Measurements from ENCODE around the gene ZNF234. TPM values are rescaled to one million over a fixed set of nuclear protein-coding genes. Genes with fewer than 3 reads are reported as not detected.
"Not testable (repeated sequence)": the region's sequence is repeated elsewhere in the genome, so short reads cannot be mapped to it uniquely, and the experiment has no call there.

Gene ZNF234
- total RNA-seq, 2 donors from 2014 or later = 6.4 to 8.7 TPM

DNA sequence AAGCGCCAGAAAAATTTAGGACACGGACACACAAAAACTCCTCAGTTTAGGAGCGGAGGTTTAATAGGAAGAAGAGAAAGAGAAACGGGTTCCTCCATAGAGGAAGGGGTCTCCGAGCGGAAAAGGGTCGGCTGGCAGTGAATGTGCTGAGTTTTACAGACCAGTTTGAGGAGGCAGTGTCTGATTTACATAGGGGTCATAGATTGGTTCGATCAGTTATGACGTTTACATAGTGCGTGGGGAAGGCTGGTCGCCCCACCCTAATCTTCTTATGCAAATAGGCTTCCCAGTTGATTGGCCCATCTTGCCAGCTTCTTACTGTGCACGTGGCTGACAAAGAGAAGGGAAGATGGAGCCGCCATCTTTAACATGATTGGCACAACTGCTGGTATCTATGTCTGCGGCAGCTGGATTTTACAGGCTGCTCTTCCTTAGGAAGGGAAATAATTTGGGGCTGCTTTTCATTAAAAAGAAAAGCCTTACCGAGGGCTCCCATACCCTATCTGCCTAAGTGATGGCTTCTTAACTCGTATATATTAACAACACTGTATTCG is 29.4 kb upstream of the ZNF234 start:
- Histone ChIP-seq H3K27me3 (replicated peaks; ENCODE audit: insufficient read depth) (no peaks in the 10 kb centered on the region), H3K36me3 (peaks cover 17% of the 10 kb centered on the region), H3K27ac (no peak overlapping the region), H3K4me1 (ENCODE audit: control insufficient read depth in 1 of 2, low read depth in 2 of 2) (peaks cover 14 to 22% of the 10 kb centered on the region in 2 donors), H3K4me3 (peak overlapping the region; percentile 91), H3K9me3 (peaks cover 48% of the 10 kb centered on the region)
- DNase-seq (ENCODE audit: low spot score) (no peak), ATAC-seq (ENCODE audit: insufficient number of reproducible peaks, low FRiP score, low read depth) (no peak)
- TF ChIP-seq CTCF (IDR thresholded peaks at IDR 0.05) = no peak

GRCh38 chr19:44112802-44113137 is 28.6 kb upstream of the ZNF234 start:
- H3K27me3 ChIP-seq (replicated peaks; ENCODE audit: insufficient read depth) = no peaks in the 10 kb centered on the region
- peaks cover 40% of the 10 kb centered on the region for H3K9me3 ChIP-seq
- H3K4me3 ChIP-seq = peak overlapping the region; percentile 91
- peaks cover 13% of the 10 kb centered on the region for H3K36me3 ChIP-seq
- no peak for DNase-seq (ENCODE audit: low spot score)
- H3K27ac ChIP-seq = peak overlapping the region; percentile 45 to 66
- peaks cover 14 to 22% of the 10 kb centered on the region in 2 donors for H3K4me1 ChIP-seq (ENCODE audit: control insufficient read depth in 1 of 2, low read depth in 2 of 2)
- no peak for ATAC-seq (ENCODE audit: insufficient number of reproducible peaks, low FRiP score, low read depth)
- no peak for TF ChIP-seq CTCF (IDR thresholded peaks at IDR 0.05)

GRCh38 chr19:44113138-44113783 is 28.1 kb upstream of the ZNF234 start, which contains the start of gene ZNF225:
TSS of gene ZNF225 (plus strand) at chr19:44113399. CDS start at chr19:44115828, 2,429 bp downstream.
- Histone ChIP-seq H3K27me3 (replicated peaks; ENCODE audit: insufficient read depth) (no peaks in the 10 kb centered on the region), H3K9me3 (peaks cover 35% of the 10 kb centered on the region), H3K4me3 (peak within 1 kb of the TSS; percentile 91), H3K4me1 (ENCODE audit: control insufficient read depth in 1 of 2, low read depth in 2 of 2) (peaks cover 14 to 22% of the 10 kb centered on the region in 2 donors), H3K27ac (peak within 1 kb of the TSS; percentile 74 to 75), H3K36me3 (peaks cover 11% of the 10 kb centered on the region)
- TF ChIP-seq CTCF (IDR thresholded peaks at IDR 0.05) = peak; percentile 20
- DNase-seq (ENCODE audit: low spot score) = peak; percentile 89
- peak; percentile 100 for ATAC-seq (ENCODE audit: insufficient number of reproducible peaks, low FRiP score, low read depth)

DNA sequence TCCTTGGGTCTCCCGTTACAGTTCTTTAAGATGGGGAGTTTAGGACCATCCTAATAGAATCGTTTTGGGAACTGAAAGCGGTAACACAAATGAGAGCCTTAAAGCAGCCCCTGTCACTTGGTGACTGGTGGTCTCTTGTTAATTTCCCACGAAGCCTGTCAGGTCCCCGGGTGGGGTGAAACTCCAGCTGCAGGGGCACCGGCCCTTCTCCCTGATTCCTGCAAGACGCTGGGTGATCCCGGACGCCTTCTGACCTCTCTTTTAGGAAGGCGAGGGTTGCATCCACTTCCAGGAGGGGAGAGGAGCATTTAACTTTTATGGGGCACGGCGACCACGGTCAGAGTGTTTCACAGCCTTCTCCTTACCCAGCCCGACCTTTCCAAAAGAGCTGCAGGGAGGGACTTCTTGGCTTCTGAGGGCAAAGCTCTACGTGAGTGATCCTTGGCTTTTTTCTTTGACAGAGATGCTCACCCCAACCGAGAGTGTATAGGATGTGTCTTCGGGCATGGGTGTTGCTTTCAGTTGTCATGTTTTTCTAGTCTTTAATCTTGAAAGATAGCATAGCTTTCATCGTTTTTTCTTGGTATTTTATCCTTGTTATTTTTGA is 27.5 kb upstream of the ZNF234 start:
- DNase-seq (ENCODE audit: low spot score) (no peak), ATAC-seq (ENCODE audit: insufficient number of reproducible peaks, low FRiP score, low read depth) (no peak)
- no peak for TF ChIP-seq CTCF (IDR thresholded peaks at IDR 0.05)
- Histone ChIP-seq H3K36me3 (peaks cover 14% of the 10 kb centered on the region), H3K4me3 (peak overlapping the region; percentile 91), H3K27me3 (replicated peaks; ENCODE audit: insufficient read depth) (no peaks in the 10 kb centered on the region), H3K9me3 (peaks cover 30% of the 10 kb centered on the region), H3K27ac (peak overlapping the region; percentile 74 to 75), H3K4me1 (ENCODE audit: control insufficient read depth in 1 of 2, low read depth in 2 of 2) (peaks cover 14 to 22% of the 10 kb centered on the region in 2 donors)

GRCh38 chr19:44121162-44121561 is 20.2 kb upstream of the ZNF234 start:
- H3K4me1 ChIP-seq (ENCODE audit: control insufficient read depth in 1 of 2, low read depth in 2 of 2); ATAC-seq (ENCODE audit: insufficient number of reproducible peaks, low FRiP score, low read depth); H3K4me3 ChIP-seq; H3K27ac ChIP-seq; DNase-seq (ENCODE audit: low spot score); H3K27me3 ChIP-seq (replicated peaks; ENCODE audit: insufficient read depth): not testable (repeated sequence)
- Histone ChIP-seq H3K36me3 (peaks cover 57% of the 10 kb centered on the region), H3K9me3 (peaks cover 29% of the 10 kb centered on the region)

All from thoracic aorta (tissue), 2 donors.